OCI-LY7 (cell line): ENCODE results near the gene APBB3. TPM values are rescaled to one million over a fixed set of nuclear protein-coding genes. Genes with fewer than 3 reads are reported as not detected.

Source experiments
- BruUV-seq: library from RNA; stranded (reverse); fragments of 400-500 nt; replicated peaks from 2 replicates; lab custom pipeline; 2021; lab: Mats Ljungman, UMichigan
- CTCF ChIA-PET: fragments of 300-600 bp; sonication (Branson Sonifier 250); formaldehyde crosslinking; loops from one replicate; lab custom pipeline; 2022; ENCODE audit warnings: antibody characterized with exemption; ENCODE audit not compliant: unreplicated experiment; lab: Charles Lee
- POLR2A ChIA-PET: fragments of 300-600 bp; sonication (Branson Sonifier 250); formaldehyde crosslinking; loops from one replicate; lab custom pipeline; 2022; ENCODE audit warnings: antibody characterized with exemption; lab: Charles Lee
- DNase-seq: peaks from one replicate; pipeline ENCODE4 v3.0.0-alpha.2; 2015; ENCODE audit warnings: low spot score
- H2AFZ ChIP-seq: fragments of 200-600 bp; sonication (generic), shearing (Covaris generic); 2 replicates; pipeline ENCODE4 v1.6.1; 2014; ENCODE audit warnings: mild to moderate bottlenecking, antibody characterized with exemption, low read length, moderate library complexity
- H3K27ac ChIP-seq: fragments of 200-600 bp; sonication (generic); 2 replicates; pipeline ENCODE4 v1.5.1; 2014; ENCODE audit warnings: mixed run types, low read depth, mild to moderate bottlenecking, moderate library complexity, low read length, inconsistent platforms; ENCODE audit not compliant: poor library complexity, severe bottlenecking
- H3K36me3 ChIP-seq: fragments of 200-600 bp; sonication (generic); 2 replicates; pipeline ENCODE4 v1.6.1; 2014; ENCODE audit warnings: mild to moderate bottlenecking, antibody characterized with exemption, low read length, moderate library complexity, mixed read lengths; ENCODE audit not compliant: insufficient read depth
- H3K4me1 ChIP-seq: fragments of 200-600 bp; sonication (generic); 2 replicates; pipeline ENCODE4 v1.5.1; 2014; ENCODE audit warnings: mild to moderate bottlenecking, low read length; ENCODE audit not compliant: insufficient read depth, poor library complexity, severe bottlenecking
- H3K4me2 ChIP-seq: fragments of 200-600 bp; sonication (generic); 2 replicates; pipeline ENCODE4 v1.6.1; 2014; ENCODE audit warnings: mild to moderate bottlenecking, low read length
- H3K4me3 ChIP-seq: fragments of 200-600 bp; sonication (generic); 2 replicates; pipeline ENCODE4 v1.5.1; 2014; ENCODE audit warnings: mild to moderate bottlenecking, low read depth, low read length; ENCODE audit not compliant: poor library complexity, severe bottlenecking
- H3K79me2 ChIP-seq: fragments of 200-600 bp; sonication (generic); 2 replicates; pipeline ENCODE4 v1.6.1; 2016; ENCODE audit warnings: low read depth, mild to moderate bottlenecking, low read length, moderate library complexity, mixed read lengths; ENCODE audit not compliant: insufficient read depth
- H3K9me2 ChIP-seq: fragments of 200-600 bp; sonication (generic); 2 replicates; pipeline ENCODE4 v1.6.1; 2016; ENCODE audit warnings: mild to moderate bottlenecking, low read length, mixed read lengths; ENCODE audit not compliant: insufficient read depth
- H3K9me3 ChIP-seq: fragments of 200-600 bp; sonication (generic); 2 replicates; pipeline ENCODE4 v1.6.1; 2014; ENCODE audit warnings: mild to moderate bottlenecking, mixed run types, low read length, mixed read lengths
- H4K20me1 ChIP-seq: fragments of 200-600 bp; sonication (generic); 2 replicates; pipeline ENCODE4 v1.6.1; 2014; ENCODE audit warnings: mild to moderate bottlenecking, antibody characterized with exemption, low read length, moderate library complexity, mixed read lengths; ENCODE audit not compliant: insufficient read depth
- CTCF ChIP-seq: fragments of 200-600 bp; sonication (generic); conservative IDR thresholded peaks from 2 replicates; pipeline ENCODE4 v1.5.1; 2014; ENCODE audit warnings: mild to moderate bottlenecking, antibody characterized with exemption, low read length, moderate library complexity, mixed read lengths
- EZH2phosphoT487 ChIP-seq: fragments of 200-600 bp; sonication (generic); IDR thresholded peaks from 2 replicates; pipeline ENCODE4 v1.6.1; 2018; ENCODE audit warnings: low read depth, borderline replicate concordance, mild to moderate bottlenecking, mixed run types, antibody characterized with exemption, low read length, moderate library complexity, mixed read lengths
- intact Hi-C: fragments of 100-400 bp; cut with micrococcal nuclease; formaldehyde crosslinking; loops from one replicate; pipeline ENCODE4 v1.10.0; 2022; ENCODE audit not compliant: unreplicated experiment
- total RNA-seq, 2 experiments: library from RNA; depleted of rRNA in 1 of 2; stranded (reverse); fragments of >200 nt in 1 of 2; shearing (Covaris generic) in 1 of 2; gene quantifications; 2 replicates each; pipeline ENCODE4 v1.2.3, GENCODE V29; 2014 to 2022

APBB3 gene
- total RNA-seq, 2 experiments from 2014 or later = 32.1 to 37.9 TPM

DNA sequence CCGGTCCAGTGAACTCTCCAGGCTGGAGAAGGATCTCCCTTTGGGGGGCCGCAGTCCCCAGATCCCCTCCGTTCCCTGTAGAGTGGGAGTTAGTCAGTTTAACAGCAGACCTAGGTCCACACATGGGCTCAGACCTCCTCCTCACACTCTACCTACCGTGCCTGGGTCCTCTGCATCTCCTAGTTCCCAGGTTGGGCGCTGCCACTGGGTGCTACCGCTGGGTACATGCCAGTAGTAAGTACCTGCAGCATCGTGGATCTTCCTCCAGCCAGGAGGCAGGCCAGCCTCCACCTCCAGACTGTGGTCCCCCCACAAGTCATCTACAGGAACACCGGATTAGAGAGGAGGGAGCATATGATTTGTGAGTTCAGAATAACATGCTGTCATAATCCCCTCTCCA lies 802 bp downstream of the APBB3 start:
- Histone ChIP-seq H2AFZ (peak overlapping the region; percentile 90; the same call in 1 of the 2 replicates), H3K4me1 (peaks cover 25% of the 10 kb centered on the region), H3K9me2 (no peaks in the 10 kb centered on the region), H3K9me3 (no peaks in the 10 kb centered on the region), H3K4me3 (peak overlapping the region; percentile 87), H3K27ac (peak overlapping the region; percentile 40), H3K4me2 (peak overlapping the region; percentile 97), H3K36me3 (peaks cover 34% of the 10 kb centered on the region), H3K79me2 (peaks cover 17% of the 10 kb centered on the region), H4K20me1 (no peaks in the 10 kb centered on the region)
- DNase-seq = peak; percentile 18
- CTCF ChIA-PET = interaction anchor here (0.6 kb wide), 1 partner anchor 131 kb away, joined by 3 read pairs; no protein-coding TSS in a partner anchor
- intact Hi-C loops = no loop called here
- TSS peak; percentile 58 for BruUV-seq
- POLR2A ChIA-PET = no interaction called here
- TF ChIP-seq EZH2phosphoT487 (no peak), CTCF (no peak)

DNA sequence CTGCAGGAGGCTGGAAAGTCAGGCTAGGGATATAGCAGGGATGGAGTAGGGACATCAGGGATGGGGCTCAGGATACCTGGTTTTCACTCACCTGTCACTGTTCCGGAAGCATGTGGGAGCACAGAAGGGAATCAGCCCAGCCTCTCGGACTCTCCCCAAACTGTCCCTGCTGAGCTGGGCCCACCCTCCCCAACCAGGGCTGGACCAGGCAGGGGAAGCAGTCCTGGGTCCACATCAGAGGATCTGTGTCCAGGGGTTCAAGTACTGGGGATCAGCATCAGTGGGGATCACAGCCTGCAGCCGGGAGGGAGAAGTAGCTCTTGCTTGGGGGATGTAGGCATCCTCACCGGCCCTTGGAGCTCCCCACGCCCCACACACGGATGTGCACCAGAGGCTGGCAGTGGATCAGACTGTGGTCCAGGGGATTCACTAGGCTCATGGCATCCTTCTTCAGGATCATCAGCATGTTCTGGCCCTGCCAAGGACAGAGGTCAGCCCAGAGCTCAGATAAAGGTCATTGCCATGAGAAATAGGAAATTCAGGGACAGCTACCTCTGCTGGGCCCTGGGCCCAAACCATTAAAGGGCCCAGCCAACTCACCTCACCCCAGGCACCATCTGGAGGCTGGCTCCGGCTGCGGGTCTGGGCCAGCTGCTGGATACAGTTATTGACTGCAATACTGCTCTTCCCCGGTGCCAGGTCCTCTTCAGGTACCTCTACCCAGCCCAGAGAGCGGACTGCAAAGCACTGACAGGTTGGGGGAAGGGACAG lies 2.5 kb downstream of the APBB3 start:
- Histone ChIP-seq H3K36me3 (peaks cover 17% of the 10 kb centered on the region), H3K4me2 (no peak overlapping the region), H4K20me1 (no peaks in the 10 kb centered on the region), H3K4me3 (no peak overlapping the region), H3K9me2 (no peaks in the 10 kb centered on the region), H3K4me1 (peaks cover 31% of the 10 kb centered on the region), H3K9me3 (no peaks in the 10 kb centered on the region), H3K27ac (no peak overlapping the region), H3K79me2 (peaks cover 17% of the 10 kb centered on the region), H2AFZ (no peak overlapping the region)
- no peak for DNase-seq
- no TSS peak for BruUV-seq
- POLR2A ChIA-PET = no interaction called here
- intact Hi-C loops = no loop called here
- CTCF ChIA-PET = no interaction called here
- TF ChIP-seq EZH2phosphoT487 (no peak), CTCF (no peak)

DNA sequence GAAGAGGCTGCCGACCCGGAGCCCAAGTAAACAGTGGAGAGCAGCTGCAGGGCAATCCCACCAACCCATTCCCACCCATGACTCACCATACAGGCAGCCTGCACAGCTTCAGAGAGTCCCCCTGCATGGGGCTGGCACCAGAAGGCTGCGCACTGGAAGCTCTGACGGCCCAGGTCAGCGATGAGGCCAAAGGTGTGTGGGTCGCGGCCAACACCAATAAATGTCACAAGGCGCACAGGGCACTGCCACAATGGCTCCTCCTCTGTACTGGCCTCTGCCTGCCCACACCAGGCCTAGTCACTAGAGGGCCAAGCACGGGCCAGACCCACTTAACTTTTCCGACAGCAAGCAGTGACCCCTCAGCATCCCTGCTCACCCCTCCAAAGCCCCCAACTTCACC lies 4.2 kb downstream of the APBB3 start:
- CTCF ChIA-PET = interaction anchor here (0.5 kb wide), 1 partner anchor 928 kb away, joined by 3 read pairs; no protein-coding TSS in a partner anchor
- no peak overlapping the region for H3K27ac ChIP-seq
- H3K79me2 ChIP-seq = peaks cover 22% of the 10 kb centered on the region; the same call in 1 of the 2 replicates
- H3K9me2 ChIP-seq = no peaks in the 10 kb centered on the region
- no peak for DNase-seq
- intact Hi-C loops = no loop called here
- H4K20me1 ChIP-seq = no peaks in the 10 kb centered on the region
- no peak for TF ChIP-seq CTCF
- TF ChIP-seq EZH2phosphoT487 = no peak
- BruUV-seq = no TSS peak
- no peak overlapping the region for H3K4me2 ChIP-seq
- no peaks in the 10 kb centered on the region for H3K9me3 ChIP-seq
- 0 out of 2 replicates have a peak, but pooled peaks cover 6% of the 10 kb centered on the region for H3K36me3 ChIP-seq
- POLR2A ChIA-PET = interaction anchor here (0.6 to 1.0 kb wide), 2 partner anchors 9 to 87 kb away, joined by 3 to 4 read pairs; partner anchors contain the start of genes IK and NDUFA2
- H3K4me3 ChIP-seq = no peak overlapping the region
- H2AFZ ChIP-seq = no peak overlapping the region
- H3K4me1 ChIP-seq = peaks cover 27% of the 10 kb centered on the region
